Muscle of back (tissue), 11 donors: ENCODE results near the gene HIF1AN. TPM values are rescaled to one million over a fixed set of nuclear protein-coding genes. Genes with fewer than 3 reads are reported as not detected.
"Not testable (repeated sequence)": the region's sequence is repeated elsewhere in the genome, so short reads cannot be mapped to it uniquely, and the experiment has no call there.

Experiments used
- DNase-seq, 3 donors: peaks; one replicate each; pipeline versions ENCODE4 v3.0.0 to v3.0.0-alpha.2; 2013
- polyA plus RNA-seq, 10 donors: library from polyadenylated mRNA; unstranded; fragments of 120-200 nt; gene quantifications; one replicate each; pipeline ENCODE4 v1.2.1, GENCODE V29; 2013; ENCODE audit not compliant: insufficient read length in 10 of 10

HIF1AN gene
- polyA plus RNA-seq, 10 donors: 27.1 to 42.1 (median 37.0) TPM

- DNase-seq: no peak
Measured at GRCh38 chr10:100565206-100565985, 29.7 kb downstream of the HIF1AN start.

- DNase-seq: no peak
Measured at GRCh38 chr10:100566561-100566960, 30.8 kb downstream of the HIF1AN start.

- no peak for DNase-seq
Measured at GRCh38 chr10:100567249-100567648, 31.5 kb downstream of the HIF1AN start.

- no peak for DNase-seq
Measured at GRCh38 chr10:100567826-100568225, 32.1 kb downstream of the HIF1AN start.

- DNase-seq: no peak
Measured at GRCh38 chr10:100568912-100569311, 33.2 kb downstream of the HIF1AN start.

- no peak for DNase-seq
Measured at GRCh38 chr10:100569687-100570481, 34.1 kb downstream of the HIF1AN start.

GRCh38 chr10:100570506-100570905, 34.8 kb downstream of the HIF1AN start:
- DNase-seq: no peak

GRCh38 chr10:100571084-100571856, 35.5 kb downstream of the HIF1AN start:
- no peak for DNase-seq

- not testable (repeated sequence) for DNase-seq
Measured at GRCh38 chr10:100575146-100575545, 39.4 kb downstream of the HIF1AN start.

GRCh38 chr10:100575585-100576281, 40.0 kb downstream of the HIF1AN start:
- DNase-seq: no peak

- DNase-seq: no peak
Measured at GRCh38 chr10:100576282-100576635, 40.5 kb downstream of the HIF1AN start.

- no peak for DNase-seq
Measured at GRCh38 chr10:100579261-100580090, 43.7 kb downstream of the HIF1AN start.

GRCh38 chr10:100586959-100587358, 51.2 kb downstream of the HIF1AN start:
- DNase-seq: no peak

- no peak for DNase-seq
Measured at GRCh38 chr10:100598166-100598565, 62.4 kb downstream of the HIF1AN start.

GRCh38 chr10:100600218-100600617, 64.5 kb downstream of the HIF1AN start:
- DNase-seq: no peak

GRCh38 chr10:100607439-100607838, 71.7 kb downstream of the HIF1AN start:
- no peak for DNase-seq
